ENCODE measurements around the gene CCDC51. TPM values are rescaled to one million over a fixed set of nuclear protein-coding genes. Genes with fewer than 3 reads are reported as not detected.
"Not testable (repeated sequence)": the region's sequence is repeated elsewhere in the genome, so short reads cannot be mapped to it uniquely, and the experiment has no call there.

The CCDC51 gene
- total RNA-seq, 1 donor from 2014 or later: 13.3 TPM

DNA sequence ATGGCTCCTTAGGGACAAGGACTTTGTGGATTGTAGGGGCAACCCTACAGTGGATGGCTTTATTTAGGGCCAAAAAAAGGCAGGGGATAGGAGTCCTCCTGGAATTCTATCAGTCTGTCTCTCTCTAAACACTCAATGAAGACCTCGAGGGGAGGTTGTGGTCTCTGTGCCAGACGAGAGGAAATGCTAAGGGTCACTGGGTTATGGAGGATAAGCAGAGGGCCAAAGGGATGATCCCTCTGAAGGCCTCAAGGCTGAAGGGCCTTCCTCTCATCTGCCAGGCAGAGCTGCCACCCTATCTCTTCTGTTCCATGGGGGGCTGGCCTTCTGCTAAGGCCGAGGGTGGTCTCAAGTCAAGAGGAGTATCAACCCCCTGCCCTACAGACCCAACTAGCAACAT, 37.0 kb downstream of the CCDC51 start:
- DNase-seq (ENCODE audit: missing footprints) (no peak), ATAC-seq (no peak)
- intact Hi-C loops (cut with DNase I): loop anchor here (5.0 kb wide), 1 partner anchor 144 kb away; no protein-coding TSS in a partner anchor

DNA sequence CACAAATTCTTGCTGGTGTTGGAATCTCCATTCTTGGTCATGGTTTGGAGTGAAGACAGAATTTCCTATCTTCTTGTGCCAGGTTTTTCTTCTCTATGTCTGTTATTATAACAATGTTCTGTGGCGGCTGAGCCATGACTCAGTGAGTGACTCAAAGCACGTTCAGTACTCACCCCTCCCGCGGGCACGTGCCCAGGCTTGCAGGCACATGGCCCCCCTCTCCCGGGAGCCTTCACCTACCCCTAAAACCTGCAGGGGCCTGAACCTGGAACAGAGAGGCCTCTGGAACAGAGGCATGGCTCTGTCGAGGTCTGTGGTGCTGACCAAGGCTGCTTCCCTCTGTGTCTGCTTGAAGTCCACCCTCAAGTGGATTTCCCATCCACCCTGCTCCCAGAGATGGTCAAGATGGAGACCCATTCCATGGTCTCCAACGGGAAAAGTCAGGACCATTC, 37.6 kb downstream of the CCDC51 start:
- peak; percentile 85 for DNase-seq (ENCODE audit: missing footprints)
- intact Hi-C loops (cut with DNase I): loop anchor here (5.0 kb wide), 1 partner anchor 145 kb away; no protein-coding TSS in a partner anchor
- peak; percentile 49 for ATAC-seq

DNA sequence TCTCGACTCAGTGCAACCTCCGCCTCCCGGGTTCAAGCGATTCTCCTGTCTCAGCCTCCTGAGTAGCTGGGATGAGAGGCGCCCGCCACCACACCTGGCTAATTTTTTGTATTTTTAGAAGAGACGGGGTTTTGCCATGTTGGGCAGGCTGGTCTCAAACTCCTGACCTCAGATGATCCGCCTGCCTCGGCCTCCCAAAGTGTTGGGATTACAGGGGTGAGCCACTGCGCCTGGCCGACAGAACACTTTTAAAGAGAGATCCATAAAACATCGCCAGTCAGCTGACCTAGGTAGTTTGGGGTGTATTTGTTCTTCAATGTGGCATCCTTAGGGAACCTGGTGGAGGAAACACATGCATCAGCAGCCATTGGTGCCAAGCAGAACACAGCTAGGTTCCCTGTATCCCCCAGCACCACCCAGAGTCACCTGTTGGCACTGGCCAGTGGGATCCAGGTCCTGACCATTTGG, 38.5 kb downstream of the CCDC51 start:
- not testable (repeated sequence) for DNase-seq (ENCODE audit: missing footprints); ATAC-seq
- intact Hi-C loops (cut with DNase I): loop anchor here (1.0 to 5.0 kb wide), 2 partner anchors 35 to 146 kb away; no protein-coding TSS in a partner anchor

DNA sequence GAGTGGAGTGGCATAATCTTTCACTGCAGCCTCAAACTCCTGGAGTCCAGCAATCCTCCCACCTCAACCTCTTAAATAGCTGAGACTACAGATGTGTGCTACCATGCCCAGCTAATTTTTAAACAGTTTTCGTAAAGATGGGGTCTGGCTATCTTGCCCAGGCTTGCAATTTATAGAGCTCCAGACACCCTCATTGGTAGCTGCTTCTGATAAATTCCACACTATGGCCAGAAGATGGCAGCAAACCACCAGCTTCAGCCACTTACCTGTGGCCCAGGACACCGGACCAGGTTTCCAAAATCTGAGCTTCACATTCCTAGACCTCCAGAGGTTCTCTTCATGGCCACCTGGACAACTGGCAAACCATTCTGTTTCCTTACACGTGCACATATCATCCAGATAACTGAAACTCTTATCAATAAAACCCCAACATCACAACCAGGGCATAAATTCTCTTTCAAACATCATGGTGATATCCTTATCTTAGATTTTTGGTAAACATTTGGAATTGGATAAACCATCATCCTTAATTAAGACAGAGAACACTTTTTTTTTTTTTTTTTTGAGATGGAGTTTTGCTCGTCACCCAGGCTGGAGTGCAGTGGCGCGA, 39.0 kb downstream of the CCDC51 start:
- DNase-seq (ENCODE audit: missing footprints): no peak
- intact Hi-C loops (cut with DNase I): loop anchor here (1.0 to 5.0 kb wide), 2 partner anchors 35 to 146 kb away; no protein-coding TSS in a partner anchor

DNA sequence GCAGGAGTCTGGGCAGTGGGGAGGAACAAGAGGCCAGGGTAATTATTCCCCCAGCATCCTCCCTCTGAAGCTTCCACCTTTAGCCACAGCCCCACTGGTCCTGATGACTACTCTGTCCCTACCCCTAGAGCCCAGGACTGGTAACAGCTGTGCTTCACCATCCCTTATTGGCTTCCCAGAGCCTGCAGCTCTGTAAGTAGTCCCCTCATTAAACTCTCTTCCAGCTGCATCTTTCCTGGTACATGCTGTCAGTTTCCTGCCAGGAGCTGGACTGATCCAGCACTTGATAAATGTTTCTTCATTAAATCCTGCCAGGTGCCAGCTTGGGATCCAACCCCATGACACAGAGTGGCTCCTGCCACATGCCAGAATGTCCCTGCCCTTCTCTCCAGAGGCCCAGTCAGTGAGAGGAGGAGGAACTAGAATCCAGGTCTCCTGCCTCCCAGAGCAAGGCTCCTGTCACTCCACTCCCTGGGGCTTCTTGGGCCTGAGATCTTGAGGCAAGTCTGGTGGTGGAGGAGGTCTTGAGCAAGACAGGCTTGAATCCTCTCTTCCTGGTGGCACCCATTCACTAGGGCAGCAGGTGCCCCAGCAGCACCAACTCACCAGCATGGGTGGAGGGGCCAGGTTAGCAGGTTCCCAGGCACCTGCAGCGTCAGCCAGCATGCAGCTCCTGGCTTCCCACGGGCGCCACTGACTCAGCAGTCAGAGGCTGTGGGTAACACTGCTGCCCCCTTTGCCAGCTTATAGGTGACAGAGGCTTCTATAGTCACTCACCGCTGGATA, 40.3 kb downstream of the CCDC51 start:
- ATAC-seq (no peak), DNase-seq (ENCODE audit: missing footprints) (no peak)
- intact Hi-C loops (cut with DNase I): loop anchor here (5.0 kb wide), 1 partner anchor 148 kb away; no protein-coding TSS in a partner anchor

More for the DNA sequence above, 39.0 kb downstream of the CCDC51 start:
- ATAC-seq: no peak

DNA sequence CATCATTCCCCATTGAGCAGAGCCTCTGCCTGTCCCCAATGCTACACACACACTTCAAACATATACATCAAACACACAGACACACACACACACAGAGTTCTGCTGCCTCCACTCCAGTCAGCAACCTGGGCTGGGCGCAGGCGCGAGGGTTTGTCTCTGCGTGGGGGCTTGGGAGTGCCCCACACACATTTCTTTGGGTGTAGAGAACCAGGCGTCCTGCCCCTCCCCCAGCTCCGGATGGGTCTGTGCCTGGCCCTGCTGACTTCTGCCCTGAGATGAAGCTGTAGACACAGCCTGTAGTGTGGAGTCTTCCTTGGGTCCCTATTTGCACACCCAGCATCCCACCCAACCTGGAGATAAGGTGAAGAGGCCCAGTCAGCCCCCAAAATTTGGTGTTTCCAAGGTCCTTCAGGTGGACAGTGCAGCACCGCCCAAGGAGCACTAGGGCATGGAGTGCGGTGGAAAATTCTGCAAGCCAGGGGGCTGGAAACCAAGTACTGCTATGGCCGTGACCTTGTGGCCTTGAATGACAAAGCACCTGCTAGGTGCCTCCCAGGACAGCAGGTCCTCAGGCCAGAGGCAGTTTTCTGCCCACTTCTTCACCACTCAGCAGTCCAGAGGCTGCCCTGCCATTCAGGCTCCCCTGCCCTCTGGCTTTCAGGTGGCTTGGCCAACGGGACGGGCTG, 41.1 kb downstream of the CCDC51 start:
- intact Hi-C loops (cut with DNase I): no loop called here
- no peak for DNase-seq (ENCODE audit: missing footprints)
- no peak for ATAC-seq

DNA sequence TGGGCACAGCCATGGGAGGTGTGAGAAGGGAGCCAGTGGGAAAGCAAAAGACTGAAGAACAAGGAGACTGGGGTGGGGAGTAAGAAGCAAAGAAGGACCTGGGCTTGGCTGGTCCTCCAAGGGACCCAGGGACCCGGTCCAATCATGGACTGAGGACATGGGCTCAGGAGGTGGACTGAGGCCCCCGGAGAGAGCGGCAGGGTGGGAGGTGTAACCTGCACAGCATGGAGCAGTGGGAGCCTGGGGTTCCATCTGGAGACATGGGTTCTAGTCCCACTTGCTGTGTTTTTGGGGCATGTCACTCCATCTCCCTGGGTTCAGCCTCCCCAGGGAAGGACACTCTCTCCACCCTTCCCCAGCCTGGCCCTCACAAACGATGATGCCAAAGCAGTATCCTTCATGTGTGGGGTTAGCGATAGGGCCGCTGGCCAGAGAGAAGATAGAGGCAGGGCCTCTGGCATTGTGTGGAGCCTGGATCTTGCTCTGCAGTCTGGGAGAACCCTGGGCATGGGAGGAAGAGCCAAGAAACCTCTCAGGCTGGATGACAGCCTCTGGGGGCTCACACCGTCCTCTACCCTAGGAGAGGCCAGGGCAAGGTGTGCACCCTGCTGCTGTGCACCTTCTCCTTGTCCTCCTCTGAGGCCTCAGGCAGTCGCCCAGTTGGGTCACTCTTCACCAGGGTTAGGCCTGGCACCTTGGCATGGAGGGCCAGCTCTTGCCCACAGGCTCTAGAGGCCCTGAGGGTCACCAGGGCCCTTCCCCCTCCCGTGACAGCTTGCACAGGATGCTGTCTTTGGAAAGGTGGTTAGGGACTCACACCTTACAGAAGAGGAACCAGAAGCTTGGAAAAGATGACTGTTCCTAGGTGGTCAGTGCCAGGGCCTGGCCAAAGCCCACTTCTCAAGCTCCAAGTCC, 41.9 kb downstream of the CCDC51 start:
- intact Hi-C loops (cut with DNase I): no loop called here
- ATAC-seq: no peak

DNA sequence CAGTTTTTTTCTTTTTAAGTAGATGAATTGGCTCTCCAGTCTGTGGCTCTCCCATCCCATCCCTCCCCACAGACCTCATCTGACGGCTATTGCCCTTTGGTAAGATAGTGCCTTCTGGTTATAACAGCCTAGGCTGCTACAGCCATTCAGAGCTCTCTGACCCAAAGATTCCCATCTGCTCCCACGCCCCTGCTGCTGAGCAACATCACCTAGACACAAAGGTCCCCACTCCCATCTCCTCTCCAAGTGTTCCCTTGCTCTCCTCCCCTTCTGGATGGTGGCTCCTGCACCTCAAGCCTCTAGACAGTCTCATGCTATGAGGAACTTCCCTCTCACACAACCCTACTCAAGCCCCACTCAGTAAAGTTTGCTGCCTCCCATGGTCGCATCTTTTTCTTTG, 44.2 kb downstream of the CCDC51 start:
- intact Hi-C loops (cut with DNase I): no loop called here
- DNase-seq (ENCODE audit: missing footprints): no peak
- no peak for ATAC-seq

More for the DNA sequence above, 41.9 kb downstream of the CCDC51 start:
- DNase-seq (ENCODE audit: missing footprints): no peak

DNA sequence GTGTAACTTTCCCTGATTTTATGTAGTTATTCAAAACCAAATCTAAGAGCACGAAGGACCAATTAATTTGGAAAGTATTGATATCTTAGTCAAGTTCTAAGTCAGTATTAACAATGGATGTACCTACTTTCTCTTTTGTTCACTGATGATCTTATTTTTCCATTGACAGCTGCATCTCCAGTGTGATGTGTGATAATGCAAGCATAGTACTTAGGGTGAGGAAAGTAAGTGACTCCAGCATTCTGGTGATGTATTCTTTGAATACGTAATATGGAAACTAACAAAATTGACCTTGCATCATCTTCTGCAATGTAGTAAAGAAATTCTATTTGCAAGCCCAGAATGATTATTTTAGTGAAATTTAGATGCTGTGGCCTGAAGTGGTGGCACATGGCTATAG, 45.5 kb downstream of the CCDC51 start:
- intact Hi-C loops (cut with DNase I): no loop called here
- no peak for ATAC-seq
- DNase-seq (ENCODE audit: missing footprints): no peak

DNA sequence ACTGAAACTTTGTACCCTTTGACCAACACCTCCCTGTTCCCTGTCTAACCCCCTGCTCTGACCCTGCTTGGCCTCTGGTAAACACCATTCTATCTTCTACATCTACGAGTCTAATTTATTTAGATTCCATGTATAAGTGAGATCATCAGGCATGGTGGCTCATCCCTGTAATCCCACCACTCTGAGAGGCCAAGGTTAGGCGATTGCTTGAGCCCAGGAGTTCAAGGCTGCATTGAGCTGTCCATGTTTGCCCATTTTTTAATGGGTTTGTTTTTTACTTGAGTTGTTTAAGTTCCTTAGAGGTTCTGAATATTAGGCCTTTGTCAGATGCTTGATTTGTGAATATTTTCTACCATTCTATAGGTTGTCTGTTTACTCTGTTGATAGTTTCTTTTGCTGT, 51.0 kb downstream of the CCDC51 start:
- ATAC-seq (no peak), DNase-seq (ENCODE audit: missing footprints) (no peak)
- intact Hi-C loops (cut with DNase I): no loop called here

DNA sequence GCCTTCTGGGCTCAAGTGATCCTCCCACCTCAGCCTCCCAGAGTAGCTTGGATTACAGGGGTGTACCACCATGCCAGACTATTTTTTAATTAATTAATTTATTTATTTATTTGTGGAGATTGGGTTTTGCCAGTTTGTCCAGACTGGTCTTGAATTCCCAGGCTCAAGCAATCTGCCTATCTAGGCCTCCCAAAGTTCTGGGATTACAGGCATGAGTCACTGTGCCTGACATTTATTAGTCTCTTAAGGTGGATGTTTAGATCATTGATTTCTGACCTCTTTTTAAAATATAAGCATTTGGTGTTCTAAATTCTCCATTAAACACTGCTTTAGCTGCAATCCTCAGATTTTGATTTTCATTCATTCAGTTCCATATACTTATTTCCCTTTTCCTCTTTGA, 52.3 kb downstream of the CCDC51 start:
- intact Hi-C loops (cut with DNase I): no loop called here
- no peak for ATAC-seq
- DNase-seq (ENCODE audit: missing footprints): no peak

Other genes starting within 250 kb of the CCDC51 start
- gene CAMP, start 216.6 kb downstream of the CCDC51 start, total RNA-seq: 1.5 TPM
- 6.2 TPM for gene ZNF589, start 199.0 kb downstream of the CCDC51 start, total RNA-seq
- 20.0 TPM for gene NME6, start 138.8 kb downstream of the CCDC51 start, total RNA-seq
- not detected for gene SPINK8, start 106.5 kb downstream of the CCDC51 start, total RNA-seq
- gene FBXW12, start 67.9 kb downstream of the CCDC51 start, total RNA-seq: not detected
- gene PLXNB1, start 10.0 kb downstream of the CCDC51 start, total RNA-seq: 45.4 TPM
- 251 TPM for gene TMA7, start 138 bp upstream of the CCDC51 start, total RNA-seq
- gene ATRIP, start 6.6 kb upstream of the CCDC51 start, total RNA-seq: 3.2 TPM
- 57.3 TPM for gene SHISA5, start 64.1 kb upstream of the CCDC51 start, total RNA-seq
- gene PFKFB4, start 116.7 kb upstream of the CCDC51 start, total RNA-seq: 2.4 TPM
- gene UCN2, start 123.7 kb upstream of the CCDC51 start, total RNA-seq: not detected
- gene COL7A1, start 155.2 kb upstream of the CCDC51 start, total RNA-seq: 14.9 TPM
- 1,186 TPM for gene UQCRC1, start 169.5 kb upstream of the CCDC51 start, total RNA-seq
- gene TMEM89, start 181.7 kb upstream of the CCDC51 start, total RNA-seq: not detected
- 14.1 TPM for gene SLC26A6, start 195.3 kb upstream of the CCDC51 start, total RNA-seq
- 0.38 TPM for gene CELSR3, start 222.8 kb upstream of the CCDC51 start, total RNA-seq
- 15.4 TPM for gene NCKIPSD, start 245.8 kb upstream of the CCDC51 start, total RNA-seq

All from Right ventricle myocardium inferior (tissue), 1 donor.